ENCODE measurements around the gene MFAP3. TPM values are rescaled to one million over a fixed set of nuclear protein-coding genes. Genes with fewer than 3 reads are reported as not detected.

MFAP3 gene
- total RNA-seq, 6 donors from 2014 or later = 6.4 to 34.5 (median 25.6) TPM

DNA sequence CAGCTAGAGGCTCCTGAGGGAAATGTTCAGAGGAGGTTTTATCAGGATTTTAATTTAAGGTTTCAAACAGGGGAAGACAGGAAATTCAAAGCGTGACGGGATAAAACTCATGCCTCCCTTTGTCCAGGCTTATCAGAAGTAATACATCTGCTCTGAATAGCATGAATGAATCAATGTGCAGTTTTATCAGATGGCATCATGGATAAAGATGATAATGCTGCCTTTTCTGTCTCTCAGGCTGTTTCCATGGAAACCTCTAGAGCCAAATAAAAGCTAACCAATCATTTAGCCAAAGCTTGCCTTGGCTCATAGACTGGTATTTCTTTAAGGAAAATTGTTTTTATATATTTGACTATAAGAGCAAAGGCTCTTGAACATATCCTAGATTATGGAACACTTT, 16.4 kb downstream of the MFAP3 start:
- Histone ChIP-seq H3K36me3 (peaks cover 0 to 39% (median 7%) of the 10 kb centered on the region in 4 donors), H3K27me3 (no peaks in the 10 kb centered on the region), H3K4me3 (no peak overlapping the region), H3K27ac (no peak overlapping the region), H3K9me3 (no peaks in the 10 kb centered on the region), H3K4me1 (peaks cover 0 to 14% (median 4%) of the 10 kb centered on the region in 4 donors)
- WGBS, 2 donors = 69 to 86% methylated on average over 2 of the region's 2 CpGs
- ATAC-seq (ENCODE audit: low FRiP score in 2 of 2) = no peak
- no peak for DNase-seq
- TF ChIP-seq POLR2AphosphoS5 (IDR thresholded peaks at IDR 0.05) (no peak), POLR2A (IDR thresholded peaks at IDR 0.05) (no peak), CTCF (IDR thresholded peaks at IDR 0.05) (no peak), EP300 (IDR thresholded peaks at IDR 0.05) (no peak)

DNA sequence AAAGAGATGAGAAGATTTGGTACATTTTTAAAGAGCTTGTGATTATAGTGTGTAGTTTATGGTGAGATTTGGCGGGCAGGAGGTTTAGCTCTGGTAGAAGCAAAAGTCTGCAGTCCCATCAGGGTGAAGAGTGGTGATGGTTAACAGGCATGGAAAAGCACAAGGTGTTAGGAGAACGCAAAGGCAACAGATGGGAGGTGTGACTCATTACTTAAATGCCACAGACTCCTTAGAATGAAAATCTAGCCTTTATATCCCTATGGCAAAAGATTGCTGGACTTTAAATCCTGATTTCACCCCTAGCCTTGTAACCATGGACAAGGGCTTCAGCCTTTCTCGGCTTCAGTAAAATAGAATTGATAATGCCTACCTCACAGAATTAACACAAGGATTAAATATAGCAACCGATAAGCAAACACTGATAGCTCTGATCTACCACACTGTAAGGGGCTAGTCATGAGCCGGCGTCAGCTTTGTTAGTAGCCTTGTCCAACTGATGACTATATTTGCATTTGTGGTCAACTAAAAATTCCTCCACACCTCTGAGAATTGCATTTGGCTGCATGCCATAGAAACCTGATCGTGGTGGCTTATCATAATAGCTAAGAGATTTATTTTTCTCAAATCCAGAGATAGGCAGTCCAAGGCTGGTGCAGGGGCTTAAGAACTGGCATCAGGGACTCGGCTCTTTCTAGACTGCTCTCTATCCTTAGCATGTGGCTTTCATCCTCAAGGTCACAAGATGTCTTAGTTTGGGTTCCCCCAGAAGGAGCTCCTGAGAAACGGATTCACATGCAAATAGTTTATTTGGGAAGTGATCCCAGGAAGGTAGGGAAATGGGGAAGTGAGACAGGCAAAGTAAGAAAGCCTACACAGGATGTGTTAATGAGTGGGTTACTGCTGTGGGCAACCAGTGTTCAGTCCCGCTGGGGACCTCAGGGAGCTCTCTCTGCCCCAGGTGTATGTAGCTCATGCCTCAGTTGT, 19.6 kb downstream of the MFAP3 start:
- peaks cover 0 to 14% (median 4%) of the 10 kb centered on the region in 4 donors for H3K4me1 ChIP-seq
- H3K4me3 ChIP-seq = no peak overlapping the region

GRCh38 chr5:154059039-154059430, 20.3 kb downstream of the MFAP3 start:
- TF ChIP-seq POLR2A (IDR thresholded peaks at IDR 0.05) (no peak), EP300 (IDR thresholded peaks at IDR 0.05) (no peak), CTCF (IDR thresholded peaks at IDR 0.05) (no peak), POLR2AphosphoS5 (IDR thresholded peaks at IDR 0.05) (no peak)
- Histone ChIP-seq H3K4me1 (peaks cover 0 to 14% (median 4%) of the 10 kb centered on the region in 4 donors), H3K36me3 (peaks cover 0 to 13% (median 0%) of the 10 kb centered on the region in 4 donors), H3K27me3 (no peaks in the 10 kb centered on the region), H3K9me3 (no peaks in the 10 kb centered on the region), H3K4me3 (no peak overlapping the region), H3K27ac (no peak overlapping the region)
- ATAC-seq (ENCODE audit: low FRiP score in 2 of 2) (no peak), DNase-seq (no peak)
- 67 to 72% methylated on average over 6 of the region's 6 CpGs for WGBS, 2 donors

More for the DNA sequence above, 19.6 kb downstream of the MFAP3 start:
- DNase-seq (peak in 1 of 2 donors; percentile 21), ATAC-seq (ENCODE audit: low FRiP score in 2 of 2) (no peak)
- Histone ChIP-seq H3K27me3 (no peaks in the 10 kb centered on the region), H3K36me3 (peaks cover 0 to 18% (median 2%) of the 10 kb centered on the region in 4 donors), H3K27ac (no peak overlapping the region), H3K9me3 (no peaks in the 10 kb centered on the region)
- no peak for TF ChIP-seq POLR2A (IDR thresholded peaks at IDR 0.05)
- TF ChIP-seq CTCF (IDR thresholded peaks at IDR 0.05) = no peak
- no peak for TF ChIP-seq EP300 (IDR thresholded peaks at IDR 0.05)
- TF ChIP-seq POLR2AphosphoS5 (IDR thresholded peaks at IDR 0.05) = no peak
- 67 to 73% methylated on average over 10 of the region's 10 CpGs for WGBS, 2 donors

- TF ChIP-seq CTCF (IDR thresholded peaks at IDR 0.05) (no peak), POLR2AphosphoS5 (IDR thresholded peaks at IDR 0.05) (no peak), EP300 (IDR thresholded peaks at IDR 0.05) (no peak), POLR2A (IDR thresholded peaks at IDR 0.05) (no peak)
- Histone ChIP-seq H3K27ac (no peak overlapping the region), H3K4me3 (no peak overlapping the region), H3K27me3 (no peaks in the 10 kb centered on the region), H3K9me3 (no peaks in the 10 kb centered on the region), H3K4me1 (peaks cover 0 to 14% (median 4%) of the 10 kb centered on the region in 4 donors), H3K36me3 (peaks cover 0 to 8% (median 0%) of the 10 kb centered on the region in 4 donors)
- WGBS, 2 donors = 82 to 86% methylated on average over 4 of the region's 4 CpGs
- no peak for DNase-seq
- ATAC-seq (ENCODE audit: low FRiP score in 2 of 2) = no peak
Observed at GRCh38 chr5:154059583-154059982, 20.8 kb downstream of the MFAP3 start.

All from upper lobe of left lung (tissue), 6 donors.